ENCODE data around the gene FBXW4. TPM values are rescaled to one million over a fixed set of nuclear protein-coding genes. Genes with fewer than 3 reads are reported as not detected.

The FBXW4 gene
- polyA plus RNA-seq, 2 of the 4 experiments (the other 2 are of a cell fraction): 24.0 to 41.1 TPM

GRCh38 chr10:101569622-101570427 is 125.1 kb downstream of the FBXW4 start:
- 7% methylated on average over 25 of the region's 56 CpGs for WGBS (ENCODE audit: missing lambda C conversion rate)
- FAIRE-seq (no peak), ATAC-seq (peak; percentile 69 to 88), DNase-seq (ENCODE audit: low read depth in 1 of 2, low spot score in 1 of 2) (peak; percentile 69 to 88)
- ChIA-PET POLR2A (interaction anchor here (0.7 to 1.6 kb wide), 3 partner anchors 18 to 356 kb away, joined by 3 to 9 read pairs (median 7); partner anchors contain the start of genes DPCD and POLL), CTCF (interaction anchor here (0.6 to 6.6 kb wide), 52 partner anchors 9 to 601 kb away, joined by 3 to 136 read pairs (median 4); partner anchors contain the start of genes DPCD and POLL)
- Histone ChIP-seq H3K27ac (peak overlapping the region; percentile 81 to 92), H3K4me3 (peak overlapping the region; percentile 63), H3K9me3 (peaks cover 13% of the 10 kb centered on the region; the same call in 2 of the 3 replicates), H3K4me2 (peak overlapping the region; percentile 95), H3K4me1 (peaks cover 10% of the 10 kb centered on the region; the same call in 2 of the 3 replicates)
- no peak for TF ChIP-seq RCOR1 (IDR thresholded peaks at IDR 0.05; ENCODE audit: low read depth, low read length)
- no peak for TF ChIP-seq RNF2 (IDR thresholded peaks at IDR 0.05; ENCODE audit: borderline replicate concordance, low read depth)
- peak; percentile 93 for TF ChIP-seq CTCF (IDR thresholded peaks at IDR 0.05)
- TF ChIP-seq SREBF2 (IDR thresholded peaks at IDR 0.05): no peak
- TF ChIP-seq RAD21 (conservative IDR thresholded peaks at IDR 0.05 in 1 of 2, IDR thresholded peaks at IDR 0.05 in 1 of 2): peak; percentile 75 to 96
- TF ChIP-seq EHMT2 (IDR thresholded peaks at IDR 0.05; ENCODE audit: low read depth): no peak
- no peak for TF ChIP-seq CBX2 (IDR thresholded peaks at IDR 0.05; ENCODE audit: borderline replicate concordance, low read depth)
- TF ChIP-seq HMGXB4 (CRISPR knock-in tag; IDR thresholded peaks at IDR 0.05; ENCODE audit: borderline replicate concordance): no peak; the same call in 1 of the 2 replicates
- TF ChIP-seq PBX3 (IDR thresholded peaks at IDR 0.05): 0 out of 2 replicates have a peak, but pooled peaks have one; percentile 37
- TF ChIP-seq NFE2L2 (conservative IDR thresholded peaks at IDR 0.05; ENCODE audit: low read length): no peak
- no peak for TF ChIP-seq JUNB (IDR thresholded peaks at IDR 0.05)
- no peak for TF ChIP-seq ESRRA (IDR thresholded peaks at IDR 0.05; ENCODE audit: borderline replicate concordance, low read length)
- no peak for TF ChIP-seq EHF (CRISPR knock-in tag; IDR thresholded peaks at IDR 0.05)
- no peak for TF ChIP-seq ZC3H11A (IDR thresholded peaks at IDR 0.05)
- TF ChIP-seq NPAS2 (CRISPR knock-in tag; IDR thresholded peaks at IDR 0.05; ENCODE audit: borderline replicate concordance): no peak
- no peak for TF ChIP-seq HDAC2 (IDR thresholded peaks at IDR 0.05)
- TF ChIP-seq ELK1 (IDR thresholded peaks at IDR 0.05; ENCODE audit: low read depth, low read length): no peak
- peak; percentile 54; the same call in 1 of the 2 replicates for TF ChIP-seq MAX (IDR thresholded peaks at IDR 0.05)
- TF ChIP-seq ATOH8 (CRISPR knock-in tag; IDR thresholded peaks at IDR 0.05; ENCODE audit: low read depth): no peak
- no peak for TF ChIP-seq RARB (CRISPR knock-in tag; IDR thresholded peaks at IDR 0.05)
- no peak for TF ChIP-seq NR3C1 (IDR thresholded peaks at IDR 0.05)
- TF ChIP-seq BHLHE40 (IDR thresholded peaks at IDR 0.05; ENCODE audit: low read depth, low read length): no peak
- no peak for TF ChIP-seq HEYL (CRISPR knock-in tag; IDR thresholded peaks at IDR 0.05)
- no peak for TF ChIP-seq ZNF302 (CRISPR knock-in tag; IDR thresholded peaks at IDR 0.05)
- no peak for TF ChIP-seq GATA3 (IDR thresholded peaks at IDR 0.05; ENCODE audit: borderline replicate concordance)
- TF ChIP-seq BCL3 (IDR thresholded peaks at IDR 0.05): no peak
- no peak for TF ChIP-seq TFCP2L1 (CRISPR knock-in tag; IDR thresholded peaks at IDR 0.05)
- no peak for TF ChIP-seq FOSB (CRISPR knock-in tag; IDR thresholded peaks at IDR 0.05)
- no peak for TF ChIP-seq TP53 (CRISPR knock-in tag; IDR thresholded peaks at IDR 0.05)
- TF ChIP-seq E2F6 (IDR thresholded peaks at IDR 0.05; ENCODE audit: borderline replicate concordance, low read depth): no peak
- no peak for TF ChIP-seq FOXS1 (CRISPR knock-in tag; IDR thresholded peaks at IDR 0.05)
